ENCODE results near the gene TMEM115. TPM values are rescaled to one million over a fixed set of nuclear protein-coding genes. Genes with fewer than 3 reads are reported as not detected.

Gene TMEM115
- total and polyA plus RNA-seq, 2 experiments from 2014 or later: 17.8 to 49.2 TPM

GRCh38 chr3:50324351-50325112 is 34.8 kb downstream of the TMEM115 start:
- Histone ChIP-seq H2AFZ (no peak overlapping the region), H3K9me2 (ENCODE audit: insufficient read depth) (no peaks in the 10 kb centered on the region), H3K4me3 (no peak overlapping the region), H4K20me1 (replicated peaks; ENCODE audit: insufficient read depth) (peaks cover 13% of the 10 kb centered on the region; the same call in 1 of the 2 replicates), H3K4me2 (no peak overlapping the region), H3K27ac (ENCODE audit: low read depth) (no peak overlapping the region), H3K4me1 (ENCODE audit: insufficient read depth) (peaks cover 24% of the 10 kb centered on the region), H3F3A (replicated peaks; ENCODE audit: low read depth) (peaks cover 33% of the 10 kb centered on the region; the same call in 1 of the 2 replicates), H3K79me2 (replicated peaks; ENCODE audit: insufficient read depth) (peaks cover 26% of the 10 kb centered on the region), H3K36me3 (ENCODE audit: insufficient read depth) (peaks cover under 1% of the 10 kb centered on the region; the same call in 1 of the 2 replicates), H3K27me3 (ENCODE audit: insufficient read depth) (no peaks in the 10 kb centered on the region)
- Mint-ChIP-seq H3K9me3 (no peaks in the 10 kb centered on the region), H3K4me3 (peak overlapping the region; percentile 38), H3K36me3 (ENCODE audit: low read depth) (peaks cover 25% of the 10 kb centered on the region), H3K27ac (0 out of 2 replicates have a peak overlapping the region, but pooled peaks have one; percentile 34), H3K4me1 (peaks cover 40% of the 10 kb centered on the region), H3K27me3 (ENCODE audit: insufficient read depth, low read depth, poor library complexity) (peaks cover 16% of the 10 kb centered on the region)
- ATAC-seq (peak; percentile 8), DNase-seq (ENCODE audit: low spot score) (peak; percentile 95)
- TF ChIP-seq CREB1 (CRISPR knock-in tag; IDR thresholded peaks at IDR 0.05; ENCODE audit: low read depth) (peak; percentile 49; the same call in 1 of the 2 replicates), ZNF114 (CRISPR knock-in tag; IDR thresholded peaks at IDR 0.05) (no peak)
- TF ChIP-seq, protein P1, sequence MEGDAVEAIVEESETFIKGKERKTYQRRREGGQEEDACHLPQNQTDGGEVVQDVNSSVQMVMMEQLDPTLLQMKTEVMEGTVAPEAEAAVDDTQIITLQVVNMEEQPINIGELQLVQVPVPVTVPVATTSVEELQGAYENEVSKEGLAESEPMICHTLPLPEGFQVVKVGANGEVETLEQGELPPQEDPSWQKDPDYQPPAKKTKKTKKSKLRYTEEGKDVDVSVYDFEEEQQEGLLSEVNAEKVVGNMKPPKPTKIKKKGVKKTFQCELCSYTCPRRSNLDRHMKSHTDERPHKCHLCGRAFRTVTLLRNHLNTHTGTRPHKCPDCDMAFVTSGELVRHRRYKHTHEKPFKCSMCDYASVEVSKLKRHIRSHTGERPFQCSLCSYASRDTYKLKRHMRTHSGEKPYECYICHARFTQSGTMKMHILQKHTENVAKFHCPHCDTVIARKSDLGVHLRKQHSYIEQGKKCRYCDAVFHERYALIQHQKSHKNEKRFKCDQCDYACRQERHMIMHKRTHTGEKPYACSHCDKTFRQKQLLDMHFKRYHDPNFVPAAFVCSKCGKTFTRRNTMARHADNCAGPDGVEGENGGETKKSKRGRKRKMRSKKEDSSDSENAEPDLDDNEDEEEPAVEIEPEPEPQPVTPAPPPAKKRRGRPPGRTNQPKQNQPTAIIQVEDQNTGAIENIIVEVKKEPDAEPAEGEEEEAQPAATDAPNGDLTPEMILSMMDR (conservative IDR thresholded peaks at IDR 0.05; ENCODE audit: low read depth in 2 of 2): peak; percentile 84 to 96

- peaks cover 24% of the 10 kb centered on the region for H3K4me1 ChIP-seq (ENCODE audit: insufficient read depth)
- no peak overlapping the region for H3K4me3 ChIP-seq
- DNase-seq (ENCODE audit: low spot score) (no peak), ATAC-seq (no peak)
- no peaks in the 10 kb centered on the region for H3K9me3 Mint-ChIP-seq
- peaks cover 34% of the 10 kb centered on the region for H3K79me2 ChIP-seq (replicated peaks; ENCODE audit: insufficient read depth)
- peaks cover 46% of the 10 kb centered on the region for H3K4me1 Mint-ChIP-seq
- no peak overlapping the region for H2AFZ ChIP-seq
- H4K20me1 ChIP-seq (replicated peaks; ENCODE audit: insufficient read depth): peaks cover 13% of the 10 kb centered on the region; the same call in 1 of the 2 replicates
- H3K27ac Mint-ChIP-seq: no peak overlapping the region
- no peak overlapping the region for H3K27ac ChIP-seq (ENCODE audit: low read depth)
- no peaks in the 10 kb centered on the region for H3K27me3 ChIP-seq (ENCODE audit: insufficient read depth)
- H3K9me2 ChIP-seq (ENCODE audit: insufficient read depth): no peaks in the 10 kb centered on the region
- peaks cover 28% of the 10 kb centered on the region; the same call in 1 of the 2 replicates for H3F3A ChIP-seq (replicated peaks; ENCODE audit: low read depth)
- H3K27me3 Mint-ChIP-seq (ENCODE audit: insufficient read depth, low read depth, poor library complexity): peaks cover 16% of the 10 kb centered on the region
- peaks cover 8% of the 10 kb centered on the region for H3K36me3 ChIP-seq (ENCODE audit: insufficient read depth)
- H3K4me2 ChIP-seq: peak overlapping the region; percentile 99; the same call in 1 of the 2 replicates
- H3K4me3 Mint-ChIP-seq: no peak overlapping the region; the same call in 1 of the 3 replicates
- peaks cover 32% of the 10 kb centered on the region for H3K36me3 Mint-ChIP-seq (ENCODE audit: low read depth)
- no peak for TF ChIP-seq EZH2phosphoT487 (IDR thresholded peaks at IDR 0.05; ENCODE audit: unreplicated experiment)
- TF ChIP-seq ZNF114 (CRISPR knock-in tag; IDR thresholded peaks at IDR 0.05): no peak
- no peak for TF ChIP-seq ZNF331 (CRISPR knock-in tag; IDR thresholded peaks at IDR 0.05; ENCODE audit: low read depth)
- TF ChIP-seq, protein P2, sequence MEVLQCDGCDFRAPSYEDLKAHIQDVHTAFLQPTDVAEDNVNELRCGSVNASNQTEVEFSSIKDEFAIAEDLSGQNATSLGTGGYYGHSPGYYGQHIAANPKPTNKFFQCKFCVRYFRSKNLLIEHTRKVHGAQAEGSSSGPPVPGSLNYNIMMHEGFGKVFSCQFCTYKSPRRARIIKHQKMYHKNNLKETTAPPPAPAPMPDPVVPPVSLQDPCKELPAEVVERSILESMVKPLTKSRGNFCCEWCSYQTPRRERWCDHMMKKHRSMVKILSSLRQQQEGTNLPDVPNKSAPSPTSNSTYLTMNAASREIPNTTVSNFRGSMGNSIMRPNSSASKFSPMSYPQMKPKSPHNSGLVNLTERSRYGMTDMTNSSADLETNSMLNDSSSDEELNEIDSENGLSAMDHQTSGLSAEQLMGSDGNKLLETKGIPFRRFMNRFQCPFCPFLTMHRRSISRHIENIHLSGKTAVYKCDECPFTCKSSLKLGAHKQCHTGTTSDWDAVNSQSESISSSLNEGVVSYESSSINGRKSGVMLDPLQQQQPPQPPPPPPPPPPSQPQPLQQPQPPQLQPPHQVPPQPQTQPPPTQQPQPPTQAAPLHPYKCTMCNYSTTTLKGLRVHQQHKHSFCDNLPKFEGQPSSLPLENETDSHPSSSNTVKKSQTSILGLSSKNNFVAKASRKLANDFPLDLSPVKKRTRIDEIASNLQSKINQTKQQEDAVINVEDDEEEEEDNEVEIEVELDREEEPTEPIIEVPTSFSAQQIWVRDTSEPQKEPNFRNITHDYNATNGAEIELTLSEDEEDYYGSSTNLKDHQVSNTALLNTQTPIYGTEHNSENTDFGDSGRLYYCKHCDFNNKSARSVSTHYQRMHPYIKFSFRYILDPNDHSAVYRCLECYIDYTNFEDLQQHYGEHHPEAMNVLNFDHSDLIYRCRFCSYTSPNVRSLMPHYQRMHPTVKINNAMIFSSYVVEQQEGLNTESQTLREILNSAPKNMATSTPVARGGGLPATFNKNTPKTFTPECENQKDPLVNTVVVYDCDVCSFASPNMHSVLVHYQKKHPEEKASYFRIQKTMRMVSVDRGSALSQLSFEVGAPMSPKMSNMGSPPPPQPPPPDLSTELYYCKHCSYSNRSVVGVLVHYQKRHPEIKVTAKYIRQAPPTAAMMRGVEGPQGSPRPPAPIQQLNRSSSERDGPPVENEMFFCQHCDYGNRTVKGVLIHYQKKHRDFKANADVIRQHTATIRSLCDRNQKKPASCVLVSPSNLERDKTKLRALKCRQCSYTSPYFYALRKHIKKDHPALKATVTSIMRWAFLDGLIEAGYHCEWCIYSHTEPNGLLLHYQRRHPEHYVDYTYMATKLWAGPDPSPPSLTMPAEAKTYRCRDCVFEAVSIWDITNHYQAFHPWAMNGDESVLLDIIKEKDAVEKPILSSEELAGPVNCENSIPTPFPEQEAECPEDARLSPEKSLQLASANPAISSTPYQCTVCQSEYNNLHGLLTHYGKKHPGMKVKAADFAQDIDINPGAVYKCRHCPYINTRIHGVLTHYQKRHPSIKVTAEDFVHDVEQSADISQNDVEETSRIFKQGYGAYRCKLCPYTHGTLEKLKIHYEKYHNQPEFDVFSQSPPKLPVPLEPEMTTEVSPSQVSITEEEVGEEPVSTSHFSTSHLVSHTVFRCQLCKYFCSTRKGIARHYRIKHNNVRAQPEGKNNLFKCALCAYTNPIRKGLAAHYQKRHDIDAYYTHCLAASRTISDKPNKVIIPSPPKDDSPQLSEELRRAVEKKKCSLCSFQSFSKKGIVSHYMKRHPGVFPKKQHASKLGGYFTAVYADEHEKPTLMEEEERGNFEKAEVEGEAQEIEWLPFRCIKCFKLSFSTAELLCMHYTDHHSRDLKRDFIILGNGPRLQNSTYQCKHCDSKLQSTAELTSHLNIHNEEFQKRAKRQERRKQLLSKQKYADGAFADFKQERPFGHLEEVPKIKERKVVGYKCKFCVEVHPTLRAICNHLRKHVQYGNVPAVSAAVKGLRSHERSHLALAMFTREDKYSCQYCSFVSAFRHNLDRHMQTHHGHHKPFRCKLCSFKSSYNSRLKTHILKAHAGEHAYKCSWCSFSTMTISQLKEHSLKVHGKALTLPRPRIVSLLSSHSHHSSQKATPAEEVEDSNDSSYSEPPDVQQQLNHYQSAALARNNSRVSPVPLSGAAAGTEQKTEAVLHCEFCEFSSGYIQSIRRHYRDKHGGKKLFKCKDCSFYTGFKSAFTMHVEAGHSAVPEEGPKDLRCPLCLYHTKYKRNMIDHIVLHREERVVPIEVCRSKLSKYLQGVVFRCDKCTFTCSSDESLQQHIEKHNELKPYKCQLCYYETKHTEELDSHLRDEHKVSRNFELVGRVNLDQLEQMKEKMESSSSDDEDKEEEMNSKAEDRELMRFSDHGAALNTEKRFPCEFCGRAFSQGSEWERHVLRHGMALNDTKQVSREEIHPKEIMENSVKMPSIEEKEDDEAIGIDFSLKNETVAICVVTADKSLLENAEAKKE (CRISPR knock-in tag; IDR thresholded peaks at IDR 0.05): no peak
- no peak for TF ChIP-seq STAT1 (IDR thresholded peaks at IDR 0.05; ENCODE audit: unreplicated experiment)
- TF ChIP-seq CREB1 (CRISPR knock-in tag; IDR thresholded peaks at IDR 0.05; ENCODE audit: low read depth): no peak
- TF ChIP-seq EZH2 (IDR thresholded peaks at IDR 0.05; ENCODE audit: low read depth, unreplicated experiment): no peak
- TF ChIP-seq JUNB (IDR thresholded peaks at IDR 0.05; ENCODE audit: unreplicated experiment): no peak
Measured at GRCh38 chr3:50323614-50324199, 35.6 kb downstream of the TMEM115 start.

Data from GM23338 (cell line).